Suprapubic skin (tissue), 4 donors: Measurements from ENCODE around the gene CTSE. TPM values are rescaled to one million over a fixed set of nuclear protein-coding genes. Genes with fewer than 3 reads are reported as not detected.

ENCODE experiments used
- DNase-seq, 2 donors: peaks; one replicate each; pipeline ENCODE4 v3.0.0-alpha.2; 2019; ENCODE audit warnings: low spot score in 2 of 2
- H3K27ac ChIP-seq: fragments of 200-600 bp; sonication (generic); one replicate; pipeline ENCODE4 v1.5.1; 2019
- H3K27me3 ChIP-seq: fragments of 200-600 bp; sonication (generic); one replicate; pipeline ENCODE4 v1.5.1; 2019
- H3K36me3 ChIP-seq: fragments of 200-600 bp; sonication (generic); one replicate; pipeline ENCODE4 v1.5.1; 2019
- H3K4me1 ChIP-seq: fragments of 200-600 bp; sonication (generic); one replicate; pipeline ENCODE4 v1.5.1; 2019
- H3K4me3 ChIP-seq: fragments of 200-600 bp; sonication (generic); one replicate; pipeline ENCODE4 v1.5.1; 2019; ENCODE audit warnings: mild to moderate bottlenecking
- H3K9me3 ChIP-seq: fragments of 200-600 bp; sonication (generic); one replicate; pipeline ENCODE4 v1.5.1; 2019
- EP300 ChIP-seq: sonication (generic); formaldehyde crosslinking; IDR thresholded peaks from one replicate; pipeline ENCODE4 v1.6.1; 2017; ENCODE audit warnings: antibody characterized with exemption
- POLR2A ChIP-seq, 2 donors: fragments of 450-650 bp; IDR thresholded peaks; one replicate each; pipeline ENCODE4 v1.6.1; 2017; ENCODE audit warnings: antibody characterized with exemption in 2 of 2, mild to moderate bottlenecking in 2 of 2, moderate library complexity in 2 of 2
- POLR2AphosphoS5 ChIP-seq, 3 donors: sonication (generic); formaldehyde crosslinking; IDR thresholded peaks; one replicate each; pipeline ENCODE4 v1.6.1; 2017; ENCODE audit warnings: antibody characterized with exemption in 3 of 3
- WGBS: methylation state at CpG from one replicate; pipeline ENCODE4 v1.1.5; 2018; 5-methylcytosine and 5-hydroxymethylcytosine counted together
- total RNA-seq, 4 donors: library from RNA; depleted of rRNA; stranded (reverse); fragments of >200 nt; gene quantifications; one replicate each; pipeline ENCODE4 v1.1.0, GENCODE V29; 2016
- TF ChIP-seq, protein P1 (sequence below), 2 donors: fragments of 200-600 bp in 1 of 2; fragments of 450-650 bp in 1 of 2; sonication (generic) in 1 of 2; IDR thresholded peaks; one replicate each; pipeline ENCODE4 v1.5.1; 2016 to 2019; ENCODE audit warnings: antibody characterized with exemption in 2 of 2, mild to moderate bottlenecking in 1 of 2, moderate library complexity in 1 of 2

Gene CTSE
- total RNA-seq, 4 donors from 2014 or later: not detected

DNA sequence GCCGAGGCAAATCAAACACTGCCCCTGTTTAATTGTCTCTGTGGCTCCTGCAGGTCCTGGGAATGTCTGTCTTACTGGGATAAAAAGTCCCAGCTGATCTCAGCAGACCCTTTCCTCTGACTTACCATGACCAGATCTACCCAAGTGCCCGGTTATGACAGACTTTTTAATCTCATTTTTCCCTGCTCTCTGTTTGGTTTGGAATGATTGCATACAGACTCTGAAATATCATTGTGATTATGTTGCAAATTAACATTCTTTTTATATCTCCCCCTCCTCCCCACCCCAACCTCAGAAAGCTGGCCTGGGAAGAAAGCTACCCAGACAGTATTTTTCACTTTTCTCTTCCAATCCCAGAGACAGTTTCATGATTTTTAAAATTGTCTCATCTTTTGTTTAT lies 36.8 kb downstream of the CTSE start:
- no peak for DNase-seq
- Histone ChIP-seq H3K4me3 (no peak overlapping the region), H3K27ac (peak overlapping the region; percentile 51), H3K27me3 (no peaks in the 10 kb centered on the region), H3K36me3 (peaks cover 37% of the 10 kb centered on the region), H3K4me1 (peaks cover 43% of the 10 kb centered on the region), H3K9me3 (no peaks in the 10 kb centered on the region)
- 48% methylated on average over 2 of the region's 2 CpGs for WGBS
- TF ChIP-seq EP300 (no peak), POLR2A (IDR thresholded peaks at IDR 0.05) (no peak), POLR2AphosphoS5 (IDR thresholded peaks at IDR 0.05) (no peak)
- TF ChIP-seq, protein P1, sequence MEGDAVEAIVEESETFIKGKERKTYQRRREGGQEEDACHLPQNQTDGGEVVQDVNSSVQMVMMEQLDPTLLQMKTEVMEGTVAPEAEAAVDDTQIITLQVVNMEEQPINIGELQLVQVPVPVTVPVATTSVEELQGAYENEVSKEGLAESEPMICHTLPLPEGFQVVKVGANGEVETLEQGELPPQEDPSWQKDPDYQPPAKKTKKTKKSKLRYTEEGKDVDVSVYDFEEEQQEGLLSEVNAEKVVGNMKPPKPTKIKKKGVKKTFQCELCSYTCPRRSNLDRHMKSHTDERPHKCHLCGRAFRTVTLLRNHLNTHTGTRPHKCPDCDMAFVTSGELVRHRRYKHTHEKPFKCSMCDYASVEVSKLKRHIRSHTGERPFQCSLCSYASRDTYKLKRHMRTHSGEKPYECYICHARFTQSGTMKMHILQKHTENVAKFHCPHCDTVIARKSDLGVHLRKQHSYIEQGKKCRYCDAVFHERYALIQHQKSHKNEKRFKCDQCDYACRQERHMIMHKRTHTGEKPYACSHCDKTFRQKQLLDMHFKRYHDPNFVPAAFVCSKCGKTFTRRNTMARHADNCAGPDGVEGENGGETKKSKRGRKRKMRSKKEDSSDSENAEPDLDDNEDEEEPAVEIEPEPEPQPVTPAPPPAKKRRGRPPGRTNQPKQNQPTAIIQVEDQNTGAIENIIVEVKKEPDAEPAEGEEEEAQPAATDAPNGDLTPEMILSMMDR (IDR thresholded peaks at IDR 0.05): no peak

DNA sequence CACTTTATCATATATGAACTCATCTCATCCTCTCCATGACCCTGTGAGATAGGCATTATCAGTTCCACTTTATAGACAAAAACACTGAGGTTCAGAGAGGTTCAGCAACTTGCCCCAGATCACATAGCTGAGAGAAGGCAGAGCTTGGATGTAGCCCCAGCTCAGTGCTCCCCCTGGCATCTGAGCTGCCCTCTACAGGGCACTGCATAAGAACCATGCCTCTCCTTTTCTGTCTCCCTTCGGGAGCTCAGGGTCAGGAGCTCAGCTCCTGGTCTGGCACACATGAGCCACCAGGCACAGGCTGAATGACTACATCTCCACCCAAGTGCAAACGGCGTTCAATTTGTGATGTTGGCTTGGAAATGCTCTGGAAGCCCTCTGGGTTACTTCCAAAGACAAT lies 37.4 kb downstream of the CTSE start:
- 25% methylated on average over 3 of the region's 3 CpGs for WGBS
- Histone ChIP-seq H3K4me3 (no peak overlapping the region), H3K27me3 (no peaks in the 10 kb centered on the region), H3K27ac (peak overlapping the region; percentile 51), H3K4me1 (peaks cover 43% of the 10 kb centered on the region), H3K9me3 (no peaks in the 10 kb centered on the region), H3K36me3 (peaks cover 34% of the 10 kb centered on the region)
- DNase-seq: no peak
- no peak for TF ChIP-seq EP300

DNA sequence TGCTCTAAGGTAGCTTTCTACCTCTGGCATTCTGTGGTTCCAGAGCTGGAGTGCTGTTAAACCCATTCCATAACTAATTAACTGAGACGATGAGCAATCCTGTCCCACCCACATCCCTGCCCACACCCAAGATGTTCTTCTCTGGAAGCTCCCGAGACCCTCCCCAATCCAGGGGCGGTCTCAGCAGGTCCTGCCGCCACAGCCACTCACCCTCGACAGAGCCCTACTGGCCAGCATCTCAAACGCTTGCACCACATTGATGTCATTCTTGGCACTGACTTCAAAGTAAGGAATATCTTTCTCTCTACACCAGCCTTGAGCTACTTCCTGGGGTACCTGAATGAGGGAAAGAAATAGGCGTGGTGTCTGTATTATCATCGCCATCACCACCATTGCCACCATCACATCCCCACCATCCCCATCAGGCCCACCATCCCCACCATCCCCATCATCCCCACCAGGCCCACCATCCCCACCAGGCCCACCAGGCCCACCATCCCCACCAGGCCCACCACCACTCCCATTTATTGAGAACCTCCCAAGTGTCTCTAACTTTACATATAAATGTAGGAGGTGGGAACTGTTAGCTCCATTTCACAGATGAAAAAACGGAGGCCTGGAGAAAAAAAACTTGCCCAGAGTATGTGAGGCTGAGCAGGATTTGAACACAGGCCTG lies 38.2 kb downstream of the CTSE start:
- Histone ChIP-seq H3K4me3 (no peak overlapping the region), H3K27me3 (no peaks in the 10 kb centered on the region), H3K36me3 (peaks cover 26% of the 10 kb centered on the region), H3K4me1 (peaks cover 43% of the 10 kb centered on the region), H3K27ac (peak overlapping the region; percentile 49), H3K9me3 (no peaks in the 10 kb centered on the region)
- WGBS: 60% methylated on average over 8 of the region's 9 CpGs
- DNase-seq: peak in 1 of 2 donors; percentile 55
- TF ChIP-seq POLR2A (IDR thresholded peaks at IDR 0.05) (no peak), EP300 (no peak), POLR2AphosphoS5 (IDR thresholded peaks at IDR 0.05) (no peak)
- TF ChIP-seq, protein P1 (IDR thresholded peaks at IDR 0.05): no peak

DNA sequence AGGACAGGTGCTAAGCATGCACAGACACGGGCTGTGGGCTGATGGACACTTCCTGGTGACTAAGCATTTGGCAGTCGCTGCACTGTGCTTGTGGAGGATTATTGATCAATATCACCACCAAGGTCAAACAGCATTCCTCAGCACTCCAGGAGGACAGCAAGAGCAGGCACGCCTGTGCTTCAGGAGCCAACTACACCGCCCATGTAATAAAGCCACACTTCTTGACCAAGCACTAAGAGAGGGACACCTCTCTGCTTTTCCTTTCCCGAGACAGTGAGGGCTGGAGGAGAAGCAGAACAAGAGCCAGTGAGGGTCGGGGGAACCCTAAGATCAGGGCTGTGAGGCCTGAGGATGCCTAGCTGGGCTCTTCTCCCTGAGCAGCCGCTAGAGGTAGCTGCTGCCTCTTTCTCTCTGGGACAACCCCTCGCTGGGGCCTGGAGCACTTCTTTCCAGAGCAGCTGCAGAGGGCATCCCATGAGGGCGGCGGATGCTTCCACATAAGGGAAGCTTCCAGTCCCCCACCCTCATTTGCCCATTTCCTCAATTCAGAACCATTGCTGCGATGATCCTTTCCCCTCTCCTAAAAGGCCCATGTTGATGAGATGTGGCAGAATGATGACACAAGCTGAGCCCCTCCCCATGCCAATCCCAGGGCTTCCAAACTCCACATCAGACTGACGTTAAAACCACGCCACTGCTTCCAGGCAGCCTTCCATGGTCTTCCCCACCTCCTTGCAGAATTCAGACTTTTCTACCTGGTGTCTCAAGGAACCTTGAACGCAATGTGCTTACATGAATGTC lies 39.6 kb downstream of the CTSE start:
- H3K9me3 ChIP-seq: no peaks in the 10 kb centered on the region
- 29% methylated on average over 9 of the region's 14 CpGs for WGBS
- no peak for TF ChIP-seq POLR2A (IDR thresholded peaks at IDR 0.05)
- TF ChIP-seq, protein P1 (IDR thresholded peaks at IDR 0.05): peak; percentile 58 to 74
- peak in 1 of 3 donors; percentile 5 for TF ChIP-seq POLR2AphosphoS5 (IDR thresholded peaks at IDR 0.05)
- H3K4me1 ChIP-seq: peaks cover 42% of the 10 kb centered on the region
- peaks cover 17% of the 10 kb centered on the region for H3K36me3 ChIP-seq
- peak overlapping the region; percentile 49 for H3K27ac ChIP-seq
- DNase-seq: peak in 1 of 2 donors; percentile 77
- H3K27me3 ChIP-seq: no peaks in the 10 kb centered on the region
- H3K4me3 ChIP-seq: no peak overlapping the region

GRCh38 chr1:205981257-205981656 lies 42.4 kb downstream of the CTSE start:
- Histone ChIP-seq H3K9me3 (no peaks in the 10 kb centered on the region), H3K27ac (no peak overlapping the region), H3K27me3 (no peaks in the 10 kb centered on the region), H3K4me3 (no peak overlapping the region), H3K4me1 (peaks cover 41% of the 10 kb centered on the region), H3K36me3 (peaks cover 23% of the 10 kb centered on the region)
- no peak for TF ChIP-seq POLR2AphosphoS5 (IDR thresholded peaks at IDR 0.05)
- 95% methylated on average over 1 of the region's 1 CpG for WGBS
- no peak for DNase-seq

DNA sequence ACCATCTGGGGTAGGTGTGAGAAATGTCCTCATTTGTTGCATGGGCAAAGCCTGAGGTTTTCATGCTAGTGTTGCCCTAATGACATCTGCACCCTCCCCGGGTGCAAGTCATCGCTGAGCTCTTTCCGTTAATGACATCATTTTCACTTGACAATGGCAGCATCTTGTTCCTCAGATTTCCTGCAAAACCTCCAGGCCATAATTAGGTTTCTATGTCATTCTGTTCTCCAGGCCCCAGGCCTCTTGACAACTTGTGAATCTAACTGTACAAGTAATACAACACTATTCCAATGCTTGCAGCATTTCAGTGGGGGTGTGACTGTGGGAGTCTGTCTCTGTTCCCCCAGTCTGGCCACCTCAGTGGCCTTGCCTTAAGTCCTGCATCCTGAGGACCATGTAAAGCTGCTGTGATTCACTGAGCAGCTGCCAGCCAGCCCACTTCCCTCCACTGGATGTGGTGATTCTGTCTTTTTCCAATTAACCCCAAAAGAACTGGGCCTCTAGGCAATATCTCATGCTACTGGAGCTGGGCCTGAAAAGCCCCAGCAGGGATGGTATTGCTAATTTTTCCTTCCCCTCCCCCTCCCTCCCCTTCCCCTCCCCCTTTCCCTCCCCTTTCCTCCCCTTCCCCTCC lies 43.3 kb downstream of the CTSE start:
- DNase-seq: peak in 1 of 2 donors; percentile 17
- H3K27ac ChIP-seq: no peak overlapping the region
- no peaks in the 10 kb centered on the region for H3K9me3 ChIP-seq
- no peaks in the 10 kb centered on the region for H3K27me3 ChIP-seq
- TF ChIP-seq, protein P1 (IDR thresholded peaks at IDR 0.05): no peak
- TF ChIP-seq EP300 (no peak), POLR2A (IDR thresholded peaks at IDR 0.05) (no peak), POLR2AphosphoS5 (IDR thresholded peaks at IDR 0.05) (no peak)
- no peak overlapping the region for H3K4me3 ChIP-seq
- WGBS: 34% methylated on average over 3 of the region's 3 CpGs
- peaks cover 23% of the 10 kb centered on the region for H3K36me3 ChIP-seq
- peaks cover 42% of the 10 kb centered on the region for H3K4me1 ChIP-seq
